Measurements from ENCODE around the gene PCDHGA9. TPM values are rescaled to one million over a fixed set of nuclear protein-coding genes. Genes with fewer than 3 reads are reported as not detected.

The PCDHGA9 gene
- total RNA-seq, 3 donors from 2014 or later, result 7.8 to 16.7 (median 13.8) TPM

GRCh38 chr5:141359790-141360426, 42.7 kb upstream of the PCDHGA9 start, which contains the start of gene PCDHGB2:
Gene PCDHGB2, plus strand, starts transcription at chr5:141359994. Its CDS starts 142 bp downstream, at chr5:141360136.
- TF ChIP-seq POLR2AphosphoS5 (IDR thresholded peaks at IDR 0.05) (no peak), CTCF (IDR thresholded peaks at IDR 0.05) (peak in 1 of 3 donors; percentile 25)
- intact Hi-C loops (cut with DNase I; ENCODE audit: low total_unique reads), result no loop called here
- Histone ChIP-seq H3K36me3 (no peaks in the 10 kb centered on the region), H3K4me1 (no peaks in the 10 kb centered on the region), H3K27me3 (no peaks in the 10 kb centered on the region), H3K27ac (no peak within 1 kb of the TSS), H3K4me3 (peak within 1 kb of the TSS; percentile 24 to 37 (median 25)), H3K9me3 (peaks cover 82 to 98% of the 10 kb centered on the region in 2 donors)
- no peak for DNase-seq (ENCODE audit: low spot score in 2 of 2)

GRCh38 chr5:141360685-141361084, 41.9 kb upstream of the PCDHGA9 start:
- Histone ChIP-seq H3K4me1 (no peaks in the 10 kb centered on the region), H3K4me3 (peak overlapping the region in 2 of 3 donors; percentile 24 to 37), H3K27me3 (no peaks in the 10 kb centered on the region), H3K36me3 (no peaks in the 10 kb centered on the region), H3K9me3 (peaks cover 82 to 98% of the 10 kb centered on the region in 2 donors), H3K27ac (no peak overlapping the region)
- TF ChIP-seq POLR2AphosphoS5 (IDR thresholded peaks at IDR 0.05) (no peak), CTCF (IDR thresholded peaks at IDR 0.05) (no peak), POLR2A (IDR thresholded peaks at IDR 0.05) (no peak)
- DNase-seq (ENCODE audit: low spot score in 2 of 2), result no peak
- intact Hi-C loops (cut with DNase I; ENCODE audit: low total_unique reads), result no loop called here

- H3K9me3 ChIP-seq, result peaks cover 83 to 98% of the 10 kb centered on the region in 2 donors
- no peaks in the 10 kb centered on the region for H3K4me1 ChIP-seq
- no peaks in the 10 kb centered on the region for H3K27me3 ChIP-seq
- TF ChIP-seq POLR2AphosphoS5 (IDR thresholded peaks at IDR 0.05) (no peak), POLR2A (IDR thresholded peaks at IDR 0.05) (no peak), CTCF (IDR thresholded peaks at IDR 0.05) (no peak)
- no peak for DNase-seq (ENCODE audit: low spot score in 2 of 2)
- H3K36me3 ChIP-seq, result no peaks in the 10 kb centered on the region
- no peak overlapping the region for H3K27ac ChIP-seq
- H3K4me3 ChIP-seq, result no peak overlapping the region
- intact Hi-C loops (cut with DNase I; ENCODE audit: low total_unique reads), result no loop called here
Observed at GRCh38 chr5:141362719-141363118, 39.9 kb upstream of the PCDHGA9 start.

- Histone ChIP-seq H3K4me3 (peak within 1 kb of the TSS in 2 of 3 donors; percentile 31 to 51), H3K36me3 (no peaks in the 10 kb centered on the region), H3K4me1 (no peaks in the 10 kb centered on the region), H3K27me3 (no peaks in the 10 kb centered on the region), H3K27ac (no peak within 1 kb of the TSS), H3K9me3 (peaks cover 86 to 98% of the 10 kb centered on the region in 2 donors)
- DNase-seq (ENCODE audit: low spot score in 2 of 2), result no peak
- no peak for TF ChIP-seq POLR2AphosphoS5 (IDR thresholded peaks at IDR 0.05)
- no peak for TF ChIP-seq POLR2A (IDR thresholded peaks at IDR 0.05)
- peak in 1 of 3 donors; percentile 8 for TF ChIP-seq CTCF (IDR thresholded peaks at IDR 0.05)
- intact Hi-C loops (cut with DNase I; ENCODE audit: low total_unique reads), result no loop called here
Observed at GRCh38 chr5:141363952-141364660, 38.5 kb upstream of the PCDHGA9 start, which contains the start of gene PCDHGA5. Gene PCDHGA5, plus strand, starts transcription at chr5:141364162. Its CDS starts 169 bp downstream, at chr5:141364331.

Data from breast epithelium (tissue), 4 donors.